A549 (cell line): Measurements from ENCODE around the gene OTUD3. TPM values are rescaled to one million over a fixed set of nuclear protein-coding genes. Genes with fewer than 3 reads are reported as not detected.

Experiments used
- ATAC-seq, 2 experiments: fragments of 200-7000 bp in 1 of 2; fragments of >200 bp in 1 of 2; cut with Nextera tagmentation in 1 of 2; cut with Tn5 transposase in 1 of 2; 3 replicates each; pipeline versions ENCODE4 v1.8.0 to v1.9.1; 2018 to 2020; ENCODE audit warnings: mild to moderate bottlenecking in 1 of 2, moderate library complexity in 1 of 2
- CTCF ChIA-PET: fragments of 300-600 bp; sonication (Branson Sonifier 250); formaldehyde crosslinking; extraction: SDS; loops from one replicate; lab custom pipeline; 2021; ENCODE audit warnings: antibody characterized with exemption, inconsistent platforms; lab: Yijun Ruan, JAX
- POLR2A ChIA-PET: fragments of 350-600 bp; formaldehyde crosslinking; extraction: SDS; loops from one replicate; lab custom pipeline; 2021; ENCODE audit warnings: antibody characterized with exemption, inconsistent platforms; lab: Yijun Ruan, JAX
- DNase-seq, 2 experiments: peaks; one replicate each; pipeline versions ENCODE4 v3.0.0 to v3.0.0-alpha.2; 2011 to 2016; ENCODE audit warnings: low read depth in 1 of 2, low spot score in 1 of 2
- FAIRE-seq: peaks from 2 replicates; lab custom pipeline; 2011; peaks lifted over from hg19 to GRCh38; lab: Jason Lieb, UNC
- H3K27ac ChIP-seq, 2 experiments: fragments of >200 bp; sonication (Bioruptor Twin); formaldehyde crosslinking; 3 replicates each; pipeline ENCODE4 v1.5.1; 2016 to 2017
- H3K4me1 ChIP-seq: fragments of >200 bp; sonication (Bioruptor Twin); formaldehyde crosslinking; 3 replicates; pipeline ENCODE4 v1.6.1; 2016
- H3K4me2 ChIP-seq: fragments of >200 bp; sonication (Bioruptor Twin); formaldehyde crosslinking; 3 replicates; pipeline ENCODE4 v1.6.1; 2016
- H3K4me3 ChIP-seq: fragments of >200 bp; sonication (Bioruptor Twin); formaldehyde crosslinking; 3 replicates; pipeline ENCODE4 v1.5.1; 2016
- H3K9me3 ChIP-seq: fragments of >200 bp; sonication (Bioruptor Twin); formaldehyde crosslinking; 3 replicates; pipeline ENCODE4 v1.6.1; 2016
- BCL3 ChIP-seq: fragments of >200 bp; sonication (Bioruptor Twin); formaldehyde crosslinking; IDR thresholded peaks from 3 replicates; pipeline ENCODE4 v1.6.1; 2016
- CBX2 ChIP-seq: fragments of 200-600 bp; sonication (generic); IDR thresholded peaks from 2 replicates; pipeline ENCODE4 v1.6.1; 2016; ENCODE audit warnings: low read depth, mild to moderate bottlenecking, borderline replicate concordance
- CEBPB ChIP-seq, 2 experiments: fragments of >200 bp in 1 of 2; sonication (Bioruptor Twin) in 1 of 2; formaldehyde crosslinking in 1 of 2; IDR thresholded peaks; 2 replicates each; pipeline ENCODE4 v1.6.1; 2012 to 2016
- CTCF ChIP-seq: fragments of >200 bp; sonication (Bioruptor Twin); formaldehyde crosslinking; IDR thresholded peaks from 3 replicates; pipeline ENCODE4 v1.5.1; 2016
- EHMT2 ChIP-seq: fragments of 200-600 bp; sonication (generic); IDR thresholded peaks from 2 replicates; pipeline ENCODE4 v1.6.1; 2016; ENCODE audit warnings: antibody characterized with exemption, low read depth, mild to moderate bottlenecking, moderate library complexity
- ESRRA ChIP-seq: fragments of 150-350 bp; IDR thresholded peaks from 2 replicates; pipeline ENCODE4 v1.6.1; 2014; ENCODE audit warnings: mild to moderate bottlenecking, low read length, borderline replicate concordance
- FOSL2 ChIP-seq, 2 experiments: fragments of 450-650 bp in 1 of 2; fragments of >200 bp in 1 of 2; sonication (Bioruptor Twin) in 1 of 2; formaldehyde crosslinking; IDR thresholded peaks; 2 replicates each; pipeline versions ENCODE4 v1.5.0 to v1.6.1; 2016 to 2020; ENCODE audit warnings: mild to moderate bottlenecking in 1 of 2, moderate library complexity in 1 of 2
- FOXS1 ChIP-seq: fragments of 250-450 bp; sonication (Bioruptor Pico); IDR thresholded peaks from 2 replicates; pipeline ENCODE4 v1.5.0; 2020; ENCODE audit warnings: mild to moderate bottlenecking, moderate library complexity
- GATA3 ChIP-seq: IDR thresholded peaks from 2 replicates; pipeline ENCODE4 v1.6.1; 2012; ENCODE audit warnings: borderline replicate concordance
- HES2 ChIP-seq: fragments of >200 bp; sonication (Bioruptor Twin); formaldehyde crosslinking; IDR thresholded peaks from 2 replicates; pipeline ENCODE4 v1.6.1; 2016
- HEYL ChIP-seq: fragments of 250-450 bp; sonication (Bioruptor Pico); IDR thresholded peaks from 2 replicates; pipeline ENCODE4 v1.8.0; 2021; ENCODE audit warnings: mild to moderate bottlenecking, moderate library complexity
- HMGXB4 ChIP-seq: fragments of 250-450 bp; sonication (Bioruptor Pico); IDR thresholded peaks from 2 replicates; pipeline ENCODE4 v1.5.0; 2021; ENCODE audit warnings: mild to moderate bottlenecking, moderate library complexity, borderline replicate concordance
- HOXB13 ChIP-seq: fragments of 250-450 bp; sonication (Bioruptor Pico); IDR thresholded peaks from 2 replicates; pipeline ENCODE4 v1.5.0; 2020; ENCODE audit warnings: low read depth, mild to moderate bottlenecking, moderate library complexity
- HOXB5 ChIP-seq: fragments of 250-450 bp; sonication (Bioruptor Pico); IDR thresholded peaks from 2 replicates; pipeline ENCODE4 v1.5.0; 2020; ENCODE audit warnings: mild to moderate bottlenecking, moderate library complexity
- JUN ChIP-seq, 2 experiments: fragments of >200 bp; sonication (Bioruptor Twin); formaldehyde crosslinking; IDR thresholded peaks; 2 replicates in 1 of 2; 3 replicates in 1 of 2; pipeline ENCODE4 v1.6.1; 2016 to 2017
- MAFK ChIP-seq: fragments of 450-650 bp; IDR thresholded peaks from 2 replicates; pipeline ENCODE4 v1.6.1; 2014; ENCODE audit not compliant: partially characterized antibody
- MYC ChIP-seq: IDR thresholded peaks from 2 replicates; pipeline ENCODE4 v1.6.1; 2012; ENCODE audit warnings: mild to moderate bottlenecking, inconsistent platforms, low read length, improper control_type of control experiment, borderline replicate concordance
- NPAS2 ChIP-seq: fragments of 250-450 bp; sonication (Bioruptor Pico); IDR thresholded peaks from 2 replicates; pipeline ENCODE4 v1.8.0; 2022; ENCODE audit warnings: mild to moderate bottlenecking, moderate library complexity, borderline replicate concordance
- NR3C1 ChIP-seq: fragments of >200 bp; sonication (Bioruptor Twin); formaldehyde crosslinking; IDR thresholded peaks from 3 replicates; pipeline ENCODE4 v1.6.1; 2017
- PHF8 ChIP-seq: fragments of 200-600 bp; sonication (generic); IDR thresholded peaks from 2 replicates; pipeline ENCODE4 v1.6.1; 2016; ENCODE audit warnings: low read depth, mild to moderate bottlenecking, antibody characterized with exemption, moderate library complexity, borderline replicate concordance
- RNF2 ChIP-seq: fragments of 200-600 bp; sonication (generic); IDR thresholded peaks from 2 replicates; pipeline ENCODE4 v1.6.1; 2016; ENCODE audit warnings: low read depth, mild to moderate bottlenecking, antibody characterized with exemption, moderate library complexity, borderline replicate concordance
- ZC3H11A ChIP-seq: fragments of 450-650 bp; IDR thresholded peaks from 2 replicates; pipeline ENCODE4 v1.6.1; 2014; ENCODE audit warnings: antibody characterized with exemption, mild to moderate bottlenecking
- ZNF302 ChIP-seq: fragments of 250-450 bp; sonication (Bioruptor Pico); IDR thresholded peaks from 2 replicates; pipeline ENCODE4 v1.9.0; 2021; ENCODE audit warnings: inconsistent platforms, mild to moderate bottlenecking, moderate library complexity
- ZSCAN20 ChIP-seq: fragments of 250-450 bp; sonication (Bioruptor Pico); IDR thresholded peaks from 2 replicates; pipeline ENCODE4 v1.8.0; 2022; ENCODE audit warnings: mild to moderate bottlenecking, moderate library complexity
- WGBS: methylation state at CpG from one replicate; pipeline ENCODE4 v1.1.6; 2017; ENCODE audit errors: missing lambda C conversion rate; 5-methylcytosine and 5-hydroxymethylcytosine counted together
- polyA plus RNA-seq, 4 experiments: library from polyadenylated mRNA; depleted of rRNA in 3 of 4; stranded (reverse); fragments of >200 nt; fragmentation: RNase III in 1 of 4; extraction: RNeasy Plus Mini Kit Qiagen cat#74134 plus additional on column Dnase treatment in 1 of 4; gene quantifications; 2 replicates in 3 of 4; 3 replicates in 1 of 4; pipeline ENCODE4 v1.2.3, GENCODE V29; 2011 to 2017

The OTUD3 gene
- polyA plus RNA-seq, 2 of the 4 experiments (the other 2 are of a cell fraction): 3.5 to 4.9 TPM

- FAIRE-seq (no peak), DNase-seq (no peak), ATAC-seq (no peak)
- peaks cover 5% of the 10 kb centered on the region; the same call in 2 of the 3 replicates for H3K4me1 ChIP-seq
- H3K4me3 ChIP-seq: no peak overlapping the region
- no peak overlapping the region for H3K4me2 ChIP-seq
- CTCF ChIA-PET: no interaction called here
- no peak overlapping the region for H3K27ac ChIP-seq
- POLR2A ChIA-PET: no interaction called here
- TF ChIP-seq MYC: no peak
- TF ChIP-seq HEYL (CRISPR knock-in tag): no peak
- no peak for TF ChIP-seq CEBPB (IDR thresholded peaks at IDR 0.05)
- no peak for TF ChIP-seq NR3C1
- TF ChIP-seq FOXS1 (CRISPR knock-in tag): no peak
- TF ChIP-seq HOXB13 (CRISPR knock-in tag): no peak
- no peak for TF ChIP-seq ZC3H11A
- TF ChIP-seq ZNF302: no peak
- no peak for TF ChIP-seq ZSCAN20 (CRISPR knock-in tag)
- no peak for TF ChIP-seq CBX2
- TF ChIP-seq MAFK: no peak
- no peak for TF ChIP-seq RNF2
- TF ChIP-seq FOSL2 (IDR thresholded peaks at IDR 0.05): no peak
- no peak for TF ChIP-seq FOSL2 (CRISPR knock-in tag; IDR thresholded peaks at IDR 0.05)
- TF ChIP-seq GATA3: no peak
- TF ChIP-seq CTCF: no peak
- no peak for TF ChIP-seq HES2
- H3K9me3 ChIP-seq: no peaks in the 10 kb centered on the region
- WGBS: 61% methylated on average over 12 of the region's 12 CpGs
Measured at GRCh38 chr1:19878637-19878985, 3.6 kb upstream of the OTUD3 start.

- no peak for FAIRE-seq
- no peak for DNase-seq
- ChIA-PET POLR2A (no interaction called here), CTCF (interaction anchor here (1.2 to 1.4 kb wide), 2 partner anchors 9 to 39 kb away, joined by 3 to 5 read pairs; no protein-coding TSS in a partner anchor)
- Histone ChIP-seq H3K4me1 (peaks cover 11% of the 10 kb centered on the region; the same call in 2 of the 3 replicates), H3K9me3 (no peaks in the 10 kb centered on the region), H3K4me3 (no peak overlapping the region), H3K4me2 (no peak overlapping the region)
- no peak for ATAC-seq
- no peak for TF ChIP-seq NPAS2
- no peak for TF ChIP-seq CEBPB (IDR thresholded peaks at IDR 0.05)
- TF ChIP-seq HOXB5 (CRISPR knock-in tag): no peak
- no peak for TF ChIP-seq HEYL (CRISPR knock-in tag)
- TF ChIP-seq BCL3: no peak
- TF ChIP-seq PHF8: no peak
- no peak for TF ChIP-seq JUN (IDR thresholded peaks at IDR 0.05)
- no peak for TF ChIP-seq HMGXB4 (CRISPR knock-in tag)
- no peak for TF ChIP-seq CBX2
- TF ChIP-seq ESRRA: no peak
- no peak for TF ChIP-seq EHMT2
- no peak for TF ChIP-seq CTCF
- TF ChIP-seq, all 56 proteins: peak for 0
- H3K27ac ChIP-seq: no peak overlapping the region
- 79% methylated on average over 4 of the region's 4 CpGs for WGBS
Measured at GRCh38 chr1:19879227-19879626, 3.0 kb upstream of the OTUD3 start.
